ENCODE results near the gene NCS1.

DNA sequence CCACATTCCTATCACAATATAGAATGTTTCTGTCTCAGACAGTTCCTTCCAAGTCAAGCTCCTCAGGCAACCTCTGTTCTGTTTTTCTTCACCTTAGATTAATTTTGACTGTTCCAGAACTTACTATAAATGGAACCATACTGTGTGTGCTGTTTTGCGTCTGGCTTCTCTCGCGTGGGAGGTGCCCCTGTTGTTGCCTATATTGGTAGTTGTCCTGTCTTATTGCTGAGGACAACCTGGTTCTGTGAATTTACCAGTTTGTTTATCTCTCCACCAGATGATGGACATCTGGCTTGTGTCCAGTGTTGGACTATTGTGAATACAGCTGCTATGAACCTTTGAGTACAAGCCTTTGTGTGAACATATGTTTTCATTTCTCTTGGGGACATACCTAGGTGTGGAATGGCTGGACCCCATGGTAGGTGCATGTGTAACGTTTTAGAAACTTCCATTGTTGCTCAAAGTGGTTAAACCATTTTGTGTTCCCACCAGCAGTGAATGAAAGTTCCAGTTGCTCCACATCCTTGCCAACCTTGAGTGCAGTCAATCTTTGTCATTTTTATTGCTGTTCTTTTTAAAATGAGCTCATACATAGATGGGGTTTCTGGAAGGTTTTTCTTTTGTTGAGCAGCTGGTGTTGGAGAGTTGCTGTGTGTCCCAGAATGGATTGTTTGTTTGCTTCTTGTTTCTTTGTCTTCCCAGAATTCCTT is 111.5 kb downstream of the NCS1 start:
- TF ChIP-seq, protein P1, sequence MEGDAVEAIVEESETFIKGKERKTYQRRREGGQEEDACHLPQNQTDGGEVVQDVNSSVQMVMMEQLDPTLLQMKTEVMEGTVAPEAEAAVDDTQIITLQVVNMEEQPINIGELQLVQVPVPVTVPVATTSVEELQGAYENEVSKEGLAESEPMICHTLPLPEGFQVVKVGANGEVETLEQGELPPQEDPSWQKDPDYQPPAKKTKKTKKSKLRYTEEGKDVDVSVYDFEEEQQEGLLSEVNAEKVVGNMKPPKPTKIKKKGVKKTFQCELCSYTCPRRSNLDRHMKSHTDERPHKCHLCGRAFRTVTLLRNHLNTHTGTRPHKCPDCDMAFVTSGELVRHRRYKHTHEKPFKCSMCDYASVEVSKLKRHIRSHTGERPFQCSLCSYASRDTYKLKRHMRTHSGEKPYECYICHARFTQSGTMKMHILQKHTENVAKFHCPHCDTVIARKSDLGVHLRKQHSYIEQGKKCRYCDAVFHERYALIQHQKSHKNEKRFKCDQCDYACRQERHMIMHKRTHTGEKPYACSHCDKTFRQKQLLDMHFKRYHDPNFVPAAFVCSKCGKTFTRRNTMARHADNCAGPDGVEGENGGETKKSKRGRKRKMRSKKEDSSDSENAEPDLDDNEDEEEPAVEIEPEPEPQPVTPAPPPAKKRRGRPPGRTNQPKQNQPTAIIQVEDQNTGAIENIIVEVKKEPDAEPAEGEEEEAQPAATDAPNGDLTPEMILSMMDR (IDR thresholded peaks at IDR 0.05) = no peak
- no peak for TF ChIP-seq POLR2AphosphoS5 (IDR thresholded peaks at IDR 0.05)
